Globus pallidus (tissue), 1 donor: Measurements from ENCODE around the gene GNAQ.

Experiments used
- DNase-seq: peaks from one replicate; pipeline ENCODE4 v3.0.0-alpha.2; 2015; ENCODE audit warnings: low spot score

The GNAQ gene

GRCh38 chr9:78031893-78032729 is 500 bp upstream of the GNAQ start:
- peak; percentile 96 for DNase-seq

- DNase-seq: no peak
Observed at GRCh38 chr9:78030553-78031443, 813 bp downstream of the GNAQ start.

GRCh38 chr9:78030296-78030552 is 1.4 kb downstream of the GNAQ start:
- DNase-seq: peak; percentile 72

GRCh38 chr9:78029551-78030295 is 1.9 kb downstream of the GNAQ start:
- DNase-seq: no peak

GRCh38 chr9:78028926-78029325 is 2.7 kb downstream of the GNAQ start:
- no peak for DNase-seq

- no peak for DNase-seq
Observed at GRCh38 chr9:78026947-78027346, 4.7 kb downstream of the GNAQ start.

- DNase-seq: no peak
Observed at GRCh38 chr9:78026416-78026815, 5.2 kb downstream of the GNAQ start.

GRCh38 chr9:78025186-78025585 is 6.4 kb downstream of the GNAQ start:
- DNase-seq: no peak

- DNase-seq: no peak
Observed at GRCh38 chr9:78023003-78023741, 8.4 kb downstream of the GNAQ start.

GRCh38 chr9:78021697-78022096 is 9.9 kb downstream of the GNAQ start:
- DNase-seq: no peak

GRCh38 chr9:78017190-78017693 is 14.4 kb downstream of the GNAQ start:
- no peak for DNase-seq

- no peak for DNase-seq
Observed at GRCh38 chr9:78015241-78015640, 16.4 kb downstream of the GNAQ start.

GRCh38 chr9:78014776-78015175 is 16.8 kb downstream of the GNAQ start:
- DNase-seq: no peak

- no peak for DNase-seq
Observed at GRCh38 chr9:78013934-78014333, 17.7 kb downstream of the GNAQ start.

GRCh38 chr9:78011049-78011448 is 20.6 kb downstream of the GNAQ start:
- no peak for DNase-seq

- DNase-seq: no peak
Observed at GRCh38 chr9:78010445-78010844, 21.2 kb downstream of the GNAQ start.

- no peak for DNase-seq
Observed at GRCh38 chr9:78009186-78009585, 22.4 kb downstream of the GNAQ start.

- no peak for DNase-seq
Observed at GRCh38 chr9:78006734-78007133, 24.9 kb downstream of the GNAQ start.

- DNase-seq: no peak
Observed at GRCh38 chr9:78005231-78006002, 26.2 kb downstream of the GNAQ start.

- no peak for DNase-seq
Observed at GRCh38 chr9:78004478-78005229, 27.0 kb downstream of the GNAQ start.
